GM12891 (cell line): Measurements from ENCODE around the gene ZNF594.
"Not testable (repeated sequence)": the region's sequence is repeated elsewhere in the genome, so short reads cannot be mapped to it uniquely, and the experiment has no call there.

ENCODE experiments used
- DNase-seq: peaks from one replicate; pipeline ENCODE4 v3.0.0; 2011; ENCODE audit warnings: low spot score; ENCODE audit not compliant: insufficient read length
- FAIRE-seq: peaks from 2 replicates; lab custom pipeline; 2011; peaks lifted over from hg19 to GRCh38; lab: Jason Lieb, UNC
- PAX5 ChIP-seq: IDR thresholded peaks from 2 replicates; pipeline ENCODE4 v1.6.1; 2011; ENCODE audit warnings: low read length, moderate library complexity, mild to moderate bottlenecking; ENCODE audit not compliant: insufficient read depth, severe bottlenecking
- POLR2A ChIP-seq: IDR thresholded peaks from 2 replicates; pipeline ENCODE4 v1.6.1; 2011; ENCODE audit warnings: low read depth, low read length, control low read depth
- POLR2AphosphoS5 ChIP-seq: IDR thresholded peaks from 2 replicates; pipeline ENCODE4 v1.6.1; 2011; ENCODE audit warnings: low read depth, low read length, control low read depth
- POU2F2 ChIP-seq: IDR thresholded peaks from 2 replicates; pipeline ENCODE4 v1.6.1; 2011; ENCODE audit warnings: low read depth, mild to moderate bottlenecking, control low read depth, low read length, moderate library complexity
- SPI1 ChIP-seq: IDR thresholded peaks from 2 replicates; pipeline ENCODE4 v1.6.1; 2011; ENCODE audit warnings: low read depth, low read length, control low read depth
- TAF1 ChIP-seq: IDR thresholded peaks from 2 replicates; pipeline ENCODE4 v1.6.1; 2011; ENCODE audit warnings: low read depth, low read length, control low read depth

Gene ZNF594

DNA sequence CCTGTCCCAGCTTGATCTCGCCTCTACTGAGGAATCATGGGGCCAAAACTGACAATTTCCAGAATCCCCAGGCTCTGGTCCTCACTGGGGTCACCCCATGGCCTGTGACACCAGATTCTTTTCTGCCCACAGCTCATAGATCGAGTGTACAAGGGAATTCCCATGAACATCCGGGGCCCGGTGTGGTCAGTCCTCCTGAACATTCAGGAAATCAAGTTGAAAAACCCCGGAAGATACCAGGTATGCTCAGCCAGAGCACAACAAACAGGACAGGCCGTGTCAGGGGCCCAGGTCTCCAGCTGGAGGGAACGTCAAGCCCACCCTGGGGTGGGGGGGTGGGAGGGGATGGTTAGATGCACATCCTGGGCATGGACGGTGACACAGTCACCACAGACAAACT is 58.4 kb downstream of the ZNF594 start:
- DNase-seq (no peak), FAIRE-seq (no peak)
- TF ChIP-seq POLR2A, result no peak
- no peak for TF ChIP-seq POU2F2
- no peak for TF ChIP-seq SPI1
- TF ChIP-seq TAF1, result no peak
- TF ChIP-seq PAX5, result no peak
- TF ChIP-seq POLR2AphosphoS5, result no peak

GRCh38 chr17:5132503-5133225 is 59.0 kb downstream of the ZNF594 start:
- not testable (repeated sequence) for FAIRE-seq, DNase-seq

- not testable (repeated sequence) for DNase-seq, FAIRE-seq
Observed at GRCh38 chr17:5131799-5132502, 59.7 kb downstream of the ZNF594 start.

- no peak for FAIRE-seq
- no peak for DNase-seq
- TF ChIP-seq PAX5, result no peak
- no peak for TF ChIP-seq POLR2AphosphoS5
- TF ChIP-seq POU2F2, result no peak
- no peak for TF ChIP-seq TAF1
- no peak for TF ChIP-seq SPI1
Observed at GRCh38 chr17:5131146-5131715, 60.4 kb downstream of the ZNF594 start.

- not testable (repeated sequence) for DNase-seq, FAIRE-seq
Observed at GRCh38 chr17:5130687-5131086, 61.0 kb downstream of the ZNF594 start.

GRCh38 chr17:5130261-5130660 is 61.4 kb downstream of the ZNF594 start:
- not testable (repeated sequence) for DNase-seq, FAIRE-seq

DNA sequence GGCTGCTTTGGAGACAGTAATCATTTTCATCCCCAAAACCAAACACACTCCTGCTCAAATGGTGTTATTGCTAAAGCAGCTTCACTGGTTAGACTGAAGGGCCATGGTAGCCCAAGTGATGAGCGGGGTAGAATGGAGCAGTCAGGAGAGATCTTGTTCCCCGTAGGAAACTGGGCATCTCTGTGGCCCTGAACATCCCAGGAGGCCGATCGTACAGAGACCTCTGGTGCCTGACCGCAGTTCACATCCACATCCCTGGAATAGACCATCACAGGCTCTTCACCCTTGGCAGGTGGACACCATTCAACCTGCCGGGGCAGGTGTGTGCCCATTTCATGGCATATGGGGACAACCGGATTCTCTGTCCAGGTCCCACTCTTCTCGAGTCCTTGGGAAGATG is 61.9 kb downstream of the ZNF594 start:
- not testable (repeated sequence) for DNase-seq, FAIRE-seq
